HTR-8/SVneo (cell line): ENCODE measurements around the gene DHX29.

ENCODE experiments used
- DNase-seq: peaks from one replicate; pipeline ENCODE4 v3.0.0; 2011; ENCODE audit warnings: low spot score, mixed read lengths; ENCODE audit not compliant: insufficient read length
- FAIRE-seq: peaks from 2 replicates; lab custom pipeline; 2011; peaks lifted over from hg19 to GRCh38; lab: Jason Lieb, UNC

Gene DHX29

DNA sequence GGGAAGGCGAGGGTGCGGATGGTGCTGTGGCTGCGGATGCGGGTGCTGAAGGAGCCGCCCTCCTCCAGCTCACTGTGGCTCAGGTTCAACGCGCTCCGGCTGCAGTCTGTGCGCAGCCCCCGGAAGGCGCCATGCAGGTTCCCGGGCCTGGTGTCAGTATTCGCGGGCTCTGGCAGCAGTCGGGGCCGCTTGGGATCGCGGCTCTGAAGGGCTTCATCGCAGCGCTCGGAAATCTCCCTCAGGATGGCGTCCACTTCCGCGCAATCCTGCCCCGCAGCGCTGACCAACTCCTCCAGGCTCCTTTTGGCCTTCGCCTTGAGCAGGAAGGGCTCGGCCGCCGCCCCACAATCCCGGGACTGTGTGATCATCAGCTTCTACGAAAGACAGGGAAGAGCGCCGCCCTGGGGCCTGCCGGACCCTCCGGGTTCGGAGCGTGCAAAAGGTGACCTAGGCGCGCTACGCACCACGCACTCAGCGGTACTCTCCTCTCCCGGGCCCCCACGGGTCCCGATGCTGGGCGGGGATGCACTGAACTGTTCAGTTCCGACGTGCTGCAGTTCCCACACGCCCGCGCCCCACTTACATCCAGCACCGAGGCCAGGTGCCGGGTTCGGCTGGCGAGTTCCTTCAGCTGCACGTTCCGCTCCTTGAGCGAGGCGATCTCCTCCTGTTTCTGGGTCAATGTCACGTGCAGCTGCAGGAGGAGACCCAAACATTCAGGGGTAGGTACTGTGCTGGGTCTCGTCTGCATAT lies 86.9 kb downstream of the DHX29 start:
- DNase-seq (no peak), FAIRE-seq (no peak)

DNA sequence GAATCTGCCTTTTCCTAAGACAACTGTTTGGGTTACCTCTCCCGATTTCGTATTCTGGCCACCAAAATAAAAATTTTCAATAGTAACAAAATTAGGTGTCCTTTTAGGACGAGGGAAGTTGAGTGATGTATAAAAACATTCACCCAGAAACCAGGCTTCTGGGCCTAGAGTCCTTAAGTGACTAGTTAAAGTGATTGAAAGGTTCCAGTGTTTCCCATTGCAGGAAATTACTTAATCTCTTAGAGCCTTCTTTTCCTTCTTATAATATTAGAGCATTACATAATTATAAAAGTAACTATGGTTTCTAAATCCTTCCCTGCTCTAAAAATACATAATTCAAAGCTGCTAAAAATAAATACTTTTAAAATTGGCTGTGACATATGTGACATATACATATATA lies 87.7 kb downstream of the DHX29 start:
- no peak for DNase-seq
- no peak for FAIRE-seq

- no peak for FAIRE-seq
- DNase-seq, result no peak
Measured at GRCh38 chr5:55218967-55219366, 88.5 kb downstream of the DHX29 start.

- DNase-seq (no peak), FAIRE-seq (no peak)
Measured at GRCh38 chr5:55211184-55211874, 96.2 kb downstream of the DHX29 start.
